Ishikawa (cell line): Measurements from ENCODE around the gene TP73.

Source experiments
- EP300 ChIP-seq: IDR thresholded peaks from 2 replicates; pipeline ENCODE4 v1.6.1; 2012; ENCODE audit warnings: borderline replicate concordance
- FOXM1 ChIP-seq: IDR thresholded peaks from 2 replicates; pipeline ENCODE4 v1.6.1; 2012; ENCODE audit warnings: low read depth, borderline replicate concordance
- RAD21 ChIP-seq: IDR thresholded peaks from 2 replicates; pipeline ENCODE4 v1.6.1; 2012; ENCODE audit warnings: low read depth

GRCh38 chr1:3627515-3628253 lies 24.6 kb upstream of the TP73 start:
- TF ChIP-seq FOXM1 (no peak), EP300 (no peak), RAD21 (no peak)
